Activated CD4-positive, alpha-beta T cell treated with anti-CD3 and anti-CD28 coated beads for 48 hours (primary cell): ENCODE data around the gene SPATA3.

ENCODE experiments used
- DNase-seq: peaks from one replicate; pipeline ENCODE4 v3.0.0-alpha.2; 2020

The SPATA3 gene

DNA sequence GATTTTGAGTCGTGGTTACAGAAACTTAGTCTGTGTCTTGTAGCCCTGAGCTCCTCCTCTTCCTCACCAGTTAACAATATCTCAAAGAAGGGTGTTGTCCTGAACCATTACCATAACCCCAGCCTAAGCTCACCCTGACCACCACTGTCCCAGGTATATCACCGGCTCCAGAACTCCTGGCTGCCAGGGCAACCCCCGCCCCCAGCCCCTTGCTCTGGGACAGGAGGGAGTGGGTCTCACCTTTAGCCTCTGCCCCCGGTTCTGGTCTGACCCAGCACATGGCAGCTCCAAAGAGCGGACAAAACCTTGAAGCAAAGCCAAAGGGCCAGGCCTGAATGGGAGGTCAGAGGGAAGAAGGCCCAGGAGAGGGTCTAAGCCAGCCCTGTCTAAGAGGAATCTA is 55.2 kb downstream of the SPATA3 start:
- DNase-seq, result no peak

DNA sequence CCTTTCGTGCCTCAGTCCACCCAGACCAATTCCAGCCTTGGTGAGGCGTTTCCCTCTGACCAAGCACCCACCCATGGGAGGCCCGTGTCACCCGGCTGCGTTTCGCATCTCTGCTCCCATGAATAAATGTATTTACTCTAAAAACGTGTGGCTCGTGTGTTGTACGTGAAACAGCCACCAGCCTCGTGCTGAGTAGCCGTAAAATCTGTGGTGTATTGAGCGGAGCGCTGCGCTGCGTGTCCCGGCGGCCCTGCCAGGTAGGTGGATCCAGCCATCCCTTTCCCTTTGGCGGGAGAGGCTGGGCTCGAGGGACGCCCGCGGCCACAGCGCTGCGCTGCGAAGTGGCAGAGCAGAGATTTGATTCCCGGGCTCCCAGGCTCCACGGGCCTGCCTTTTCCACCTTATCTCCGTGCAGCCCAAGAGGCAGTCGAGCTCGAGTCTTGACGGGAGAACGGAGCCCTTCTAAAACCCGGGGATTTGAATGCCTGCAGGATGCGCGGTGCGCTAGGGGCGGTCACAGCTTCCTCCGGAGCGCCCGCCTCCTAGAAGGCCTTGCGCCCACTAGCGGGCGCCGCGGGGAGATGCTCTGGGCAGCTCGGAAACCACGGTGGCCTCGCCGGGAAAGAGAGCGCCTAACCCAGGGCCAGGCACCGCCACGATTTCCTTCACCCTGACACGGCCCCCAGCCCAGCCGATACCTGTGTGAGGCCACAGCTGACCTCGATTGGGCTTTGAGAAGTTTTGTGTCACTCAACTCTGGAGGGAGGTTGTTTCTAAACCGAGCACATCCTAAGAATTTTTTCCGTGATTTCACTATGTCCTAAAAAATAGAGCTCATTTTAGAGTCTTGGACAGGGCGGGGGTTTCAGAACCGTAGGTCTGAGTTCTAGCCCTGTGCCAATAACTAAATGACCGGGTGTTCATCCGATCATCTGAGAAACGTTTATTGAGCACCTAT is 56.9 kb downstream of the SPATA3 start:
- DNase-seq, result peak; percentile 90

DNA sequence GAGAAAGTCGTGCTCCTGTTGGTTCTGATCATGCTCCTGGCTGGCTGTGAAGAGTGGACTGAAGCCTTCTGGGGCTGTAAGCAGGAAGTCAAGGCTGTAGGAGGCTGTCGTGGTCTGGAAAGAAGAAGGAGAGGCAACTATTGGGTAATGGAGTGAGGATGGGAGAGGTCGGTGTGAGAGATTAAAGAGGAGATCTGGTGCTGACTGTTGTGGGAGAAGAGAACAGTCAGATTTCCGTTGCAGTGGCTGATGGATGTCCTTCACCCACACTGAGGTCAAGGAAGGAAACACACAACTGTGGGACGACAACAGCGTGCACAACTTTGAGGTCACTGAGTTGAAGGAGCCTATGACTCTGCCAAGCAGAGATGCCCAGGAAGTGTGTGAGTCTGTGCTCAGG is 57.9 kb downstream of the SPATA3 start:
- DNase-seq, result no peak

DNA sequence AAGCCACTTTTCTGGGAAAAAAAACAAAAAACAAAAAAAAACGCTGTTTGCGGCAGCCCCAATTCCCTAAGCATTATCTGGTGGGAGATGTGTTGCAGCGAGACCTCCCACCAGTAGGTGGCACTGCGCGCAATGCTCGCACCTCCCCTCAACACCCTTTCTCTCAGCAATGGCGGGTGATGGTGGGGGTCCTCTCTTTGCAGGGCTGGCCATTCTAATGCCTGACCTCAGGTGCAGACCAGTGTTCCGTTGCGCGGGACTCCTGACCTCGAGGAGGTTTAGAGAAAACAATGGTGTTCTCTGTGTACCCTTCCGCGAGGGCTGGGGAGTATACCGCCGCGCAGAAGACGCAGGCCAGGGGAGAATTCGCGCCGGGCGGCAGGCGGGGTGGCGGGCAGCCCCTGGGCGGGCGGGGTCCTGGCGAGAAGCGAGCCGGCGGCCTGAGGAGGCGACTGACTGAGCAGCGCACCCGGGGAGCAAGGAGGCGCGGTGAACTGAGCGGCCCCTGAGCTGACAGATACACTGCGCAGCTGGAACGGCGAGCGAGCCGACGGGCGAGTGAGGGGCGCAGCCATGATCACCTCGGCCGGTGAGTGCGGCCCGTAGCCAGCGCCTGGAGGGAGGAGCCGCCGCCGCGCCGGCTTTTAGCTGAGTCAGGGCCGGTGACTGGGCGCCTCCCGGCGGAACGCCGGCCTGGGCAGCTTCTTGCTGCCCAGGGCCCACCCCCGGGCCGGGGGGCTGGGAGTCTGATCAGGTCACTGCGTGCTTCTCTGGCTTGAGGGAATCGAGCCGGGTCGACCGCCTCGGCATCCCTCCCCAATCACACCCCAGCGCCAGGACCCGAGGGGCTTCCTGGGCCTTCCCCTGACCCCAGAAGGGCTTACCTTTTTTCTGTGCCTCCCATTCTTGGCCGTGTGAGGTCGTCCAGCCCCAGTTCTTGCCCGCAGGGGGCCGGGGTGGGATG is 60.8 kb downstream of the SPATA3 start, which contains the start of gene PSMD1:
Gene PSMD1 (plus strand): TSS at position 415 of the 964 bp plus-strand sequence. CDS start 159 bp downstream, at position 574.
- peak; percentile 95 for DNase-seq

DNA sequence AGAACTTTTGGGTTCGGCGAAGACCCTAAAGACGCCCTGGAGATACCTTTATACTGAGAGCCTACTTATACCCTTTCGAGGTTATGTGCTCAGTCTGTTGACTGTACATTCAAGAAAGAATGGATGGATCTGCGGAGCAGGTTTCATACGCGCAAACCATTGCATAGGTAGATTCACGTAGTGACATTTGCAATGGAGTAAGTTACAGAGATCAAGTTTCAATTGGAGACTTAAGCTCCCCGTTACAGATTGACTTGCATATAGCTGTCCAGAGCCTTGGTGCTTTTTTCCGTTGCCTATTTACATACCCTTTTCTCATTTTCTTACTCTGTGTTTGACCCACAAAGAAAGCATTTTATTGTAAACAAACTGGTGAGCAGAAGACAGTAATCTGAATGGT is 61.7 kb downstream of the SPATA3 start:
- no peak for DNase-seq
